ENCODE results near the gene VEGFC. TPM values are rescaled to one million over a fixed set of nuclear protein-coding genes. Genes with fewer than 3 reads are reported as not detected.

The VEGFC gene
- polyA plus RNA-seq, 3 donors from 2014 or later = not detected

DNA sequence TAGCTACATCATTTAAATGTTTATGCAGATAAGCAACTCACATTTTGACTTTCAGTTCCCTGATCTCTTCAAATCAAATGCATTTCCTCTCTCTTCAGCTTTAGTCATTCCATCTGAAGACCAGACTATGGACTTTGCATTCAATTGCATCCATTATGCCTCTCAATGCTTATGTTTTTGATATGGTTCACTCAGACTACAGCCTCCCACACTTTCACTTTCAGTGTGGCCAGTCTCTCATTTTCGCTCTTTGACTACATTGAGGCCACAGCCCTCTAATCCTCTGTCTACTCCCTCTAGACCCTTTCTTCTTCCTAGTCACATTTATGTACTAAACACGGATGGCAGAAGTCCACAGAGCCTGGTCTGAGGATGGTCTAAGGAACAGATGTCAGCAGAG lies 24.5 kb upstream of the VEGFC start:
- Mint-ChIP-seq H3K27me3 (ENCODE audit: low read depth in 3 of 3) (peaks cover 0 to 3% (median 0%) of the 10 kb centered on the region in 3 donors), H3K4me3 (no peak overlapping the region), H3K4me1 (no peaks in the 10 kb centered on the region), H3K27ac (no peak overlapping the region), H3K9me3 (peaks cover 2 to 20% (median 6%) of the 10 kb centered on the region in 6 donors), H3K36me3 (no peaks in the 10 kb centered on the region)
- no peak for DNase-seq

GRCh38 chr4:176814770-176815169 lies 22.0 kb upstream of the VEGFC start:
- no peaks in the 10 kb centered on the region for H3K36me3 Mint-ChIP-seq
- peaks cover 0 to 19% (median 8%) of the 10 kb centered on the region in 6 donors for H3K9me3 Mint-ChIP-seq
- no peak for DNase-seq
- no peak overlapping the region for H3K27ac Mint-ChIP-seq
- no peaks in the 10 kb centered on the region for H3K4me1 Mint-ChIP-seq
- H3K4me3 Mint-ChIP-seq = no peak overlapping the region
- H3K27me3 Mint-ChIP-seq (ENCODE audit: low read depth in 3 of 3) = peaks cover 0 to 3% (median 0%) of the 10 kb centered on the region in 3 donors

DNA sequence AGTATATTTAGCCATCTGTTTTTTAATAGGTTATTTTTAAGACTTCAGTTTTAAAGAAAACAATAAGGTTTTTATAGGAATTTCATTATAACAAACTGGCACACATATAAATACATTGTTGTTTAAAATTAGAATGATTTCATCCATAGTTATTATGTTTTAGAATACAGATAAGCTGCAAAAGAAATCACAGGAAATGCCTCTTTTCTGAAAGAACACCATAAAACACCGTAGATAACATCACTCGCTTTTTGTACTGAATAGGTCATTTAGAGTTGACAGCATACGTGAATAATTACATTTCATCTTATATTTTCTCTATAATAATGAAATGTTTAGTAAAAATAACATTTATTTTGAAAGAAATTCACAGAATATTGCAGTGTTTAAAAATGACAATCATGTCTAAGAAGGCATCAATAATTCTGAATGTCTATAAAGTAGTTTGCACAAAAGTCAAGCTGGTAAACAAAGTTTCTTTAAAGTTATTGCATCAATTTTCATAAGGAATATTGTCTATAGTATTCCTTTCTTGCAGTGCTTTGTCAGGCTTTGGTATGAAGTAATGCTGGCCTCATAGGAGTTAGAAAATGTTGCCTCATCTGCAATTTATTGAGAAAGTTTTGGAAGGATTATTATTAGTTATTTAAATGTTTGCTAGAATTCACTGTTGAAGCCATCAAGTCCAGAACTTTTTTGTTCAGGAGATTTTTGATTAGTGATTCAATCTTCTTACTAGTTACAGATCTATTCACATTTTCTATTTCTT lies 17.9 kb upstream of the VEGFC start:
- Mint-ChIP-seq H3K9me3 (peaks cover 2 to 22% (median 16%) of the 10 kb centered on the region in 6 donors), H3K4me1 (no peaks in the 10 kb centered on the region), H3K27ac (no peak overlapping the region), H3K4me3 (no peak overlapping the region), H3K27me3 (ENCODE audit: low read depth in 3 of 3) (peaks cover 0 to 2% (median 0%) of the 10 kb centered on the region in 3 donors), H3K36me3 (peaks cover 0 to 3% (median 0%) of the 10 kb centered on the region in 3 donors)
- no peak for DNase-seq

- no peak overlapping the region for H3K4me3 Mint-ChIP-seq
- peaks cover 0 to 3% (median 0%) of the 10 kb centered on the region in 3 donors for H3K36me3 Mint-ChIP-seq
- no peak overlapping the region for H3K27ac Mint-ChIP-seq
- H3K27me3 Mint-ChIP-seq (ENCODE audit: low read depth in 3 of 3) = peaks cover 0 to 5% (median 0%) of the 10 kb centered on the region in 3 donors
- no peaks in the 10 kb centered on the region for H3K4me1 Mint-ChIP-seq
- H3K9me3 Mint-ChIP-seq = peaks cover 0 to 29% (median 19%) of the 10 kb centered on the region in 6 donors
- no peak for DNase-seq
Observed at GRCh38 chr4:176806778-176807375, 14.2 kb upstream of the VEGFC start.

GRCh38 chr4:176805155-176805554 lies 12.4 kb upstream of the VEGFC start:
- H3K27me3 Mint-ChIP-seq (ENCODE audit: low read depth in 3 of 3) = peaks cover 0 to 5% (median 0%) of the 10 kb centered on the region in 3 donors
- H3K4me3 Mint-ChIP-seq = no peak overlapping the region
- DNase-seq = no peak
- H3K27ac Mint-ChIP-seq = no peak overlapping the region
- H3K4me1 Mint-ChIP-seq = no peaks in the 10 kb centered on the region
- peaks cover 0 to 34% (median 19%) of the 10 kb centered on the region in 6 donors for H3K9me3 Mint-ChIP-seq
- peaks cover 0 to 3% (median 0%) of the 10 kb centered on the region in 3 donors for H3K36me3 Mint-ChIP-seq

- Mint-ChIP-seq H3K27ac (no peak overlapping the region), H3K4me3 (no peak overlapping the region), H3K9me3 (peaks cover 3 to 20% (median 13%) of the 10 kb centered on the region in 6 donors), H3K36me3 (peaks cover 0 to under 1% (median 0%) of the 10 kb centered on the region in 3 donors), H3K27me3 (ENCODE audit: low read depth in 3 of 3) (peaks cover 0 to 3% (median 0%) of the 10 kb centered on the region in 3 donors), H3K4me1 (no peaks in the 10 kb centered on the region)
- DNase-seq = no peak
Observed at GRCh38 chr4:176800891-176801534, 8.3 kb upstream of the VEGFC start.

DNA sequence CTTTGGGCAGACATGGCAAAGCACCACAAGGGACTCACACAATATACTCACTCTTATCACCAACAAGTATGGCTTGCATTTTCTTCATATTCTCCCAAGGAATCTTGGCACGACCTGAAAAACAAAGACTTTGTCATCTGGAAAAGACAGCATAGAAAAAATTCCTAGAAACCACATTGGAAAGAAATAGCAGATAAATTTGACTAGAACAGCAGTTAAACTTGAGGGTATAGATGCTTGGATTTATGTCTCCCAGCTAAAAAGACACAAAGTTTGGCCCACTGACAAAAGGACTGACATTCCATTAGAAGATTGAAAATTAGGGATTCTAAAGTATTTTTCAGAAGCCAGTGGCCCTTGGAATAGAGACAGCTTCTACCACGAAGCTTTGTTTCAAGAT lies 6.9 kb upstream of the VEGFC start:
- no peak for DNase-seq
- peaks cover 3 to 20% (median 8%) of the 10 kb centered on the region in 6 donors for H3K9me3 Mint-ChIP-seq
- H3K36me3 Mint-ChIP-seq = no peaks in the 10 kb centered on the region
- no peak overlapping the region for H3K27ac Mint-ChIP-seq
- H3K4me1 Mint-ChIP-seq = no peaks in the 10 kb centered on the region
- no peak overlapping the region for H3K4me3 Mint-ChIP-seq
- H3K27me3 Mint-ChIP-seq (ENCODE audit: low read depth in 3 of 3) = peaks cover 0 to 2% (median 0%) of the 10 kb centered on the region in 3 donors

- Mint-ChIP-seq H3K36me3 (peaks cover 0 to 6% (median 0%) of the 10 kb centered on the region in 3 donors), H3K9me3 (peaks cover 3 to 31% (median 14%) of the 10 kb centered on the region in 6 donors), H3K4me3 (no peak overlapping the region), H3K4me1 (no peaks in the 10 kb centered on the region), H3K27me3 (ENCODE audit: low read depth in 3 of 3) (peaks cover 1 to 9% (median 3%) of the 10 kb centered on the region in 3 donors), H3K27ac (no peak overlapping the region)
- DNase-seq = no peak
Observed at GRCh38 chr4:176798540-176798939, 5.8 kb upstream of the VEGFC start.

DNA sequence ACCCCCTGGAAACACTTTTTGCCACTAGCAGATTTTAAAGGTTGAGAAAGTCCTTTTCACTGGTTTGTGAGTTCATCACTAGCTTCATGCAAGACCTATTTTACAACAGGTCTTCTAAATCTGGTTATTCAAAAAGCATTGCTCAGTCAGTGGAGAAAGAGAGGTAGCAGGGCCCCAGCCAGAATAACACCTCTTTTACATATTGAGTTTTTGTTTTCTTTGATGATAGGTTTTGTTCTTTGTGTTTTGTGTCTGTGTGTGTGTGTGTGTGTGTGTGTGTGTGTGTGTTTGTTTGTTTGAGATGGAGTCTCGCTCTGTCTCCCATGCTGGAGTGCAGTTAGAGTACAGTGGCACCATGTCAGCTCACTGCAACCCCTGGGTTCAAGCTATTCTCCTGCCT lies 2.7 kb upstream of the VEGFC start:
- Mint-ChIP-seq H3K36me3 (peaks cover 0 to 10% (median 0%) of the 10 kb centered on the region in 3 donors), H3K4me3 (no peak overlapping the region), H3K4me1 (peaks cover 2 to 5% of the 10 kb centered on the region in 2 donors), H3K27ac (no peak overlapping the region), H3K9me3 (peaks cover 10 to 39% (median 15%) of the 10 kb centered on the region in 6 donors), H3K27me3 (ENCODE audit: low read depth in 3 of 3) (peaks cover 4 to 13% (median 10%) of the 10 kb centered on the region in 3 donors)
- DNase-seq = no peak

DNA sequence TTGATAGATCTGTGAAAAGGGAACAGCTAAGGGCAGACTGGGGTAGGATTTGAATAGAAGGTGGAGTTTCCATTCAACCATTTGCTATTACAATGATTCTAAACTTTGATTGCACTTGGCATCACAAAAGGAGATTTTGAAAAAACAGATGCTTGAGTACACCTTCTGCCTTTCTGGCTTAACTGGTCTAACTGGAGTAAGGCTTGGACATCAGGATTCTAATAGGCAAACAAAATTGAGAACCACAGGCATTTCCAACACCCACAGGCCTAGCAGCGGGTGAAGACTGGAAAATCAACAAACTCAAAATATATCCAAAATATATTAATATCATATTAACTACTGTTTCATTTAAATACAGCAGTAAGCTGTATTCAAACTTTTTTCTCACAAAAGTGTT lies 1.9 kb upstream of the VEGFC start:
- H3K9me3 Mint-ChIP-seq = peaks cover 11 to 39% (median 15%) of the 10 kb centered on the region in 6 donors
- H3K27ac Mint-ChIP-seq = no peak overlapping the region
- DNase-seq = no peak
- peaks cover 7 to 13% (median 10%) of the 10 kb centered on the region in 3 donors for H3K27me3 Mint-ChIP-seq (ENCODE audit: low read depth in 3 of 3)
- peaks cover 0 to 10% (median 0%) of the 10 kb centered on the region in 3 donors for H3K36me3 Mint-ChIP-seq
- no peak overlapping the region for H3K4me3 Mint-ChIP-seq
- peaks cover 2 to 5% of the 10 kb centered on the region in 2 donors for H3K4me1 Mint-ChIP-seq

GRCh38 chr4:176794151-176794550 lies 1.4 kb upstream of the VEGFC start:
- peaks cover 7 to 13% (median 10%) of the 10 kb centered on the region in 3 donors for H3K27me3 Mint-ChIP-seq (ENCODE audit: low read depth in 3 of 3)
- peaks cover 11 to 39% (median 15%) of the 10 kb centered on the region in 6 donors for H3K9me3 Mint-ChIP-seq
- H3K4me3 Mint-ChIP-seq = no peak overlapping the region
- H3K36me3 Mint-ChIP-seq = peaks cover 0 to 10% (median 0%) of the 10 kb centered on the region in 3 donors
- DNase-seq = no peak
- H3K27ac Mint-ChIP-seq = no peak overlapping the region
- peaks cover 2 to 5% of the 10 kb centered on the region in 2 donors for H3K4me1 Mint-ChIP-seq

- DNase-seq = no peak
- Mint-ChIP-seq H3K36me3 (peaks cover 0 to 10% (median 0%) of the 10 kb centered on the region in 3 donors), H3K9me3 (peaks cover 10 to 39% (median 14%) of the 10 kb centered on the region in 6 donors), H3K4me1 (peaks cover 2 to 5% of the 10 kb centered on the region in 2 donors), H3K4me3 (peak overlapping the region in 4 of 5 donors; percentile 30 to 70 (median 46)), H3K27me3 (ENCODE audit: low read depth in 3 of 3) (peaks cover 7 to 13% (median 10%) of the 10 kb centered on the region in 3 donors), H3K27ac (no peak overlapping the region)
Observed at GRCh38 chr4:176793060-176793605, 411 bp upstream of the VEGFC start.

DNA sequence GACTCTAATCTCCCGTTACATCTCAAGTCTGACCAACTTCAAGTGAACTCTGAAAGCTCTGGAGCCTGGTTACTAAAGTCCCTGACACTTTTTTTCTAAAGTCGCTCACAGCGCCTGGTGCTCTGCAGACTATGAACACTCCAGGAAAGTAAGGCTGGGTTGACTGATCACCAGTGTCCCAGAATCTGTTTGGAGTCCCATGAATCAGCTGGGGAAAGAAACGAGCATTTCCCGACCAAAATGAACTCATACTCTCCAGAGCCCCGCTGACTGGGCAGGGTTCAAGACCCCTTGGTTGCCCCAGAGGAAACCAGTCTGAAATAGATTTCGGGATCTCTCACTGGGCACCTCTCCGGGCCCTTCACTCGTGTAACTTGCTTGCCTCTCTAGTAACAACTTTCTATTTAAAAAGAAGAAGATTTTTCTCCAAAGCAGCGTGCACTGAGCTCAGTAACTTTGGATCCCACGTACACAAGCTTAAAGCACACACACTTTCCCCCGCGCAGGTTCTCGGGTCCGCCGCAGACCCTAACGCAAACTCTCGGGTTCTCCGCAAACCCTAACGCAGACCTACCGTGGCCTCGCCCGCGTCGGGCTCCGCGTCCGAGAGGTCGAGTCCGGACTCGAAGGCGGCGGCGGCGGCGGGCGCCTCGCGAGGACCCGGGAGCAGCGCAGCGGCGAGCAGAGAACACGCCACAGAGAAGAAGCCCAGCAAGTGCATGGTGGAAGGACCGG lies 964 bp downstream of the VEGFC start:
- Mint-ChIP-seq H3K27ac (no peak overlapping the region), H3K4me3 (peak overlapping the region in 1 of 5 donors; percentile 35), H3K27me3 (ENCODE audit: low read depth in 3 of 3) (peaks cover 7 to 13% (median 10%) of the 10 kb centered on the region in 3 donors), H3K36me3 (peaks cover 0 to 10% (median 0%) of the 10 kb centered on the region in 3 donors), H3K9me3 (peaks cover 9 to 32% (median 10%) of the 10 kb centered on the region in 6 donors), H3K4me1 (peaks cover 2 to 5% of the 10 kb centered on the region in 2 donors)
- no peak for DNase-seq
